ENCODE data around the gene ZNF710. TPM values are rescaled to one million over a fixed set of nuclear protein-coding genes. Genes with fewer than 3 reads are reported as not detected.
A peak's percentile ranks its signal among the peaks of the same experiment; 100 is the strongest.

ZNF710 gene
- total and polyA plus RNA-seq, 2 of the 4 experiments (the other 2 are of a cell fraction) = 7.6 to 8.2 TPM

- dilution Hi-C loops (cut with HindIII; ENCODE audit: low sequenced_read_pairs, unreplicated experiment) = no loop called here
- intact Hi-C loops (cut with micrococcal nuclease) = loop anchor here (2.0 kb wide), 1 partner anchor 33 kb away; no protein-coding TSS in a partner anchor
- Histone ChIP-seq H3K27me3 (ENCODE audit: control insufficient read depth, insufficient read depth, low read length) (no peaks in the 10 kb centered on the region), H2BK5ac (ENCODE audit: low read depth, low read length, poor library complexity, severe bottlenecking) (peak overlapping the region; percentile 52), H3K9ac (ENCODE audit: low read depth, low read length) (no peak overlapping the region), H4K91ac (ENCODE audit: insufficient read depth, low read depth, low read length) (peak overlapping the region; percentile 73), H3K9me1 (ENCODE audit: insufficient read depth, low read length) (peaks cover 42% of the 10 kb centered on the region), H3K18ac (ENCODE audit: low read depth, low read length) (peak overlapping the region; percentile 39; the same call in 1 of the 2 replicates), H3K9me3 (ENCODE audit: control insufficient read depth, insufficient read depth, low read length) (no peaks in the 10 kb centered on the region), H4K20me1 (ENCODE audit: insufficient read depth, low read length) (peaks cover 7% of the 10 kb centered on the region), H2AK9ac (replicated peaks; ENCODE audit: low read depth, low read length, poor library complexity) (peak overlapping the region; percentile 71), H4K5ac (ENCODE audit: low read depth, low read length) (peak overlapping the region; percentile 31; the same call in 1 of the 2 replicates), H2BK120ac (ENCODE audit: low read depth, low read length) (peak overlapping the region; percentile 84), H3K14ac (replicated peaks; ENCODE audit: low read depth, low read length) (peak overlapping the region; percentile 79), H3K79me1 (ENCODE audit: low read depth in 1 of 2, low read length in 2 of 2) (peaks cover 44 to 81% of the 10 kb centered on the region in 2 experiments), H3K36me3 (ENCODE audit: control insufficient read depth, insufficient read depth, low read length) (no peaks in the 10 kb centered on the region), H2AK5ac (ENCODE audit: low read depth, low read length) (peak overlapping the region; percentile 83), H3K23ac (ENCODE audit: low read depth, low read length) (peak overlapping the region; percentile 32; the same call in 1 of the 2 replicates), H4K8ac (ENCODE audit: low read depth in 2 of 2, low read length in 2 of 2) (peak overlapping the region in 1 of 2 experiments; percentile 76; a peak in 3 of 4 replicates), H3K27ac (ENCODE audit: insufficient read depth, low read length) (peak overlapping the region; percentile 53), H3K4me3 (ENCODE audit: insufficient read depth, low read depth, low read length) (no peak overlapping the region), H2BK15ac (ENCODE audit: low read depth, low read length) (peak overlapping the region; percentile 31; the same call in 2 of the 3 replicates), H3K4me1 (ENCODE audit: control insufficient read depth, insufficient read depth, low read length) (peaks cover 33% of the 10 kb centered on the region), H3K4ac (ENCODE audit: low read depth, low read length) (peak overlapping the region; percentile 91), H2BK20ac (ENCODE audit: low read depth, low read length) (peak overlapping the region; percentile 90), H3K4me2 (ENCODE audit: low read depth, low read length) (peak overlapping the region; percentile 1; the same call in 1 of the 2 replicates), H2AFZ (replicated peaks; ENCODE audit: low read length, poor library complexity) (peak overlapping the region; percentile 56), H3K56ac (ENCODE audit: extremely low read depth, insufficient read depth, low read length) (no peak overlapping the region)
- DNase-seq (peak; percentile 78), ATAC-seq (ENCODE audit: low read depth) (peak; percentile 92)
- in situ Hi-C loops (cut with MboI; ENCODE audit: low sequenced_read_pairs) = no loop called here
- ChIA-PET CTCF (interaction anchor here (0.6 to 1.1 kb wide), 2 partner anchors 11 to 20 kb away, joined by 3 to 4 read pairs; no protein-coding TSS in a partner anchor), POLR2A (ENCODE audit: unreplicated experiment) (no interaction called here)
- TF ChIP-seq RAD21 (IDR thresholded peaks at IDR 0.05; ENCODE audit: low read length) (no peak), RCOR1 (IDR thresholded peaks at IDR 0.05; ENCODE audit: insufficient replicate concordance, low read length) (peak; percentile 46), BHLHE40 (IDR thresholded peaks at IDR 0.05; ENCODE audit: low read depth, low read length) (peak; percentile 26; the same call in 1 of the 2 replicates), NFE2L2 (IDR thresholded peaks at IDR 0.05; ENCODE audit: low read depth, low read length) (no peak), SMC3 (IDR thresholded peaks at IDR 0.05; ENCODE audit: low read depth, low read length) (no peak), MAFK (IDR thresholded peaks at IDR 0.05; ENCODE audit: low read depth, low read length) (no peak), POLR2A (IDR thresholded peaks at IDR 0.05; ENCODE audit: low read depth, low read length) (no peak), ELK1 (IDR thresholded peaks at IDR 0.05; ENCODE audit: borderline replicate concordance, low read depth, low read length) (no peak)
- no CpG with 5 or more reads among the region's 5 CpGs for WGBS, 2 experiments (ENCODE audit: extremely low coverage in 2 of 2, insufficient read length in 1 of 2)
- no TSS peak for BruUV-seq (replicated peaks)
These were observed 36.4 kb downstream of the ZNF710 start for GRCh38 chr15:90037511-90037860.
